GM21619 (cell line): ENCODE measurements around the gene MED15.

Source experiments
- ATAC-seq: cut with Tn5 transposase; IDR thresholded peaks from one replicate; pipeline ENCODE4 v1.9.1; 2021; ENCODE audit not compliant: unreplicated experiment

The MED15 gene

GRCh38 chr22:20509344-20510047 lies 2.1 kb downstream of the MED15 start:
- no peak for ATAC-seq

DNA sequence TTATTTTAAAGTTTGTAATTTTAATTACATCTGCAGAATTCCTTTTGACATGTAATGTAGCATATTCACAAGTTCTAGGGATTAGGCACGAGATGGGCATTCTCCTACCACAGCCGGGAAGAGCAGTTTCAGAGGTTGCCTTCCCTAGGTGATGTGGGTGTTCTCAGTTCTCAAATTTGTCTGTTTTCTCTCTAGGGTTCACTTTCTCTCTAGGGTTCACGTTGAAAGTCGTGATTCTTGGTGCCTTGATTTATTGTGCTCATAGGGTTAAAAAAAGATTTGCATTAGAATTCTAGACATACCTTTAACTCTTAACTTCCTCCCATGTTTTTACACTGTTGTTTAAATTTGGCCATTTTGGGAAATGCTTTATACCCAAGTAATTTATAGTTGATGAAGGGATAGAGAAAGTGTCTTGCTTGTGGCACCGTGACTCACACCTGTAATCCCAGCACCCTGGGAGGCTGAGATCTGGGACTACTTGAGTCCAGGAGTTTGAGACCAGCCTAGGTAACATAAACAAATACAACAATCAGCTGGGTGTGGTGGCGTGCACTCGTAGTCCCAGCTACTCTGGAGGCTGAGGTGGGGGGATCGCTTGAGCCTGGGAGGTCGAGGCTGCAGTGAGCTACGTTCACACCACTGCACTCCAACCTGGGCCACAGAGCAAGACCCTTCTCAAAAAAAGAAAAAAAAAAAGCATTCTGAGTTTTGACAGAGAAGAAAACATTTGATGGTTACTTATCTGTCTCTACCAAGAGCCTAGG lies 3.6 kb downstream of the MED15 start:
- ATAC-seq = no peak

- no peak for ATAC-seq
These were observed 4.3 kb downstream of the MED15 start for GRCh38 chr22:20511578-20512229.

- no peak for ATAC-seq
These were observed 7.4 kb downstream of the MED15 start for GRCh38 chr22:20514658-20515406.

GRCh38 chr22:20516399-20516798 lies 9.0 kb downstream of the MED15 start:
- no peak for ATAC-seq

GRCh38 chr22:20517422-20517821 lies 10.0 kb downstream of the MED15 start:
- ATAC-seq = no peak

DNA sequence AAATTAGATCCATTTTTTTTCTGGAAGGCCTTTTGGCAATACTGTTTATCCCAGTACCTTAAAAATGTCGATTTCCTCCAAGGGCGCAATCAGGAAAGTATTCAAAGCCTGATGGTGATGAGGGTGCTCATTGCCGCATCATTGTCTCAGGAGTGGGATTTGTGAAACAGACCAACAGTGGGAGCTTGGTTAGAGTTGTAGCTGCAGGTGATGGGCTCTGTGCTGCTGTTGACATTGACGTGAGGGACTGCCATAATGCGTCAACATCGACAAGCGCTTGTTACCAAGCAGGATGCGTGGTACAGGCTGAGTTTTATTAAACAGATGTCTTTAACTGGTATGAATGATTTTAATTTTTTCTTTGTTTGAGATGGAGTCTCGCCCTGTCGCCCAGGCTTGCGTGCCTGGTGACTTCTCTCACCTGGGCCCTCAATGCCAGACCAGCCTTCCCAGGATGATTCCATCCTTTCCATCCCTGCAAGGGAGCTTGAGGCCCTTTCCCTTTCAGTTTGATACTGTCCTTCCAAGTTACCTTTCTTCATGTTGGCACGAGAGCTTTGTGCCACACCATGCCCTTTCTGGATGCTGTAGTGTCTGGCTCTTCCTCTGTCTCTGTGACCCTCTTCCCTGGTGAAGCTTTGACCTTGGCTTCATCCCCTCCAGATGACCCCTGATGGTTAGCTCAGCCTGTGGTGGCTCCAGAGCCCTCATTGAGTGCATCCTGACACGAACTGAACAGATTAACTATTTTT lies 10.6 kb downstream of the MED15 start:
- ATAC-seq = no peak

DNA sequence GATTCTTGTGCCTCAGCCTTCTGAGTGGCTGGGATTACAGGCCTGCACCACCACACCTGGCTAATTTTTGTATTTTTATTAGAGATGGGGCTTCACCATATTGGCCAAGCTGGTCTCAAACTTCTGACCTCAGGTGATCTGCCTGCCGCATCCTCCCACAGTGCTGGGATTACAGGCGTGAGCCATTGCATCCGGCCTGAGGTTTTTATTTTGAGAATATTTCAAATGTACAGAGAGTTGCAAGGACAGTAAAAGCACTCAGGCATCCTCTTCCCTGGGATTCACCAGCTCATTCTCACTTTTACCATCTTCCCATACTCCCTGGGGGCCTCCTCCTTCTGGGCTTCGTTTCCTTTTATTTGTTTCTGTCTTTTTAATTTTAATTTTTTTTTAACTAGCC lies 12.1 kb downstream of the MED15 start:
- no peak for ATAC-seq

GRCh38 chr22:20520093-20520511 lies 12.7 kb downstream of the MED15 start:
- no peak for ATAC-seq

- ATAC-seq = no peak
These were observed 15.0 kb downstream of the MED15 start for GRCh38 chr22:20522134-20523004.

- no peak for ATAC-seq
These were observed 15.9 kb downstream of the MED15 start for GRCh38 chr22:20523086-20523983.

GRCh38 chr22:20524004-20524481 lies 16.6 kb downstream of the MED15 start:
- no peak for ATAC-seq

- ATAC-seq = no peak
These were observed 17.6 kb downstream of the MED15 start for GRCh38 chr22:20525048-20525447.

- ATAC-seq = no peak
These were observed 18.9 kb downstream of the MED15 start for GRCh38 chr22:20526305-20526627.

- ATAC-seq = no peak
These were observed 19.4 kb downstream of the MED15 start for GRCh38 chr22:20526628-20527355.

DNA sequence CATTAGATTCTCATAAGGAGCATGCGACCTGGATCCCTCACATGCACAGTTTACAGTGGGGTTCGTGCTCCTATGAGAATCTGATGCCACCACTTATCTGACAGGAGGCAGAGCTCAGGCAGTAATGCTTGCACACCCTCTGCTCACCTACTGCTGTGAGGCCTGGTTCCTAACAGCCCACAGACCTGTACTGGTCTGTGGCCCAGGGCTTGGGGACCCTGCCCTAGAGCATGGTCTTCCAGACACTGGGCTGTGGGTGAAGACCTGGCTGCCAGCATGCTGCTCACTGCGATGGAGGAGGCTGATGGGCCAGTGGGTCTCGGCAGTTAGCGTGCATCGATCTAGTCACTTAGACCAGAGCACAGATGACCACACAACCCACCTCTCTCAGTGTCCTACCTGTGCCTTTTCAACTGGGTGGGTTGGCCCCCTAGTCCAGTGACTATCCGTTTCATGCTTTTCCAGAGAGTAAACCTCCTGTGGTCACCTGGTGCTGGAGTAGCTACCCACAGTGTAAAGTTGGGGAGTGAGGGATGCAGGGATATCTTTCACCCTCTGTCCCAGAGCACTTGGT lies 21.1 kb downstream of the MED15 start:
- no peak for ATAC-seq

GRCh38 chr22:20530368-20531153 lies 23.2 kb downstream of the MED15 start:
- ATAC-seq = no peak
